ENCODE results near the gene KAT8. TPM values are rescaled to one million over a fixed set of nuclear protein-coding genes. Genes with fewer than 3 reads are reported as not detected.
"Not testable (repeated sequence)": the region's sequence is repeated elsewhere in the genome, so short reads cannot be mapped to it uniquely, and the experiment has no call there.

KAT8 gene
- total RNA-seq, 6 donors from 2014 or later: 73.9 to 144 (median 83.6) TPM

DNA sequence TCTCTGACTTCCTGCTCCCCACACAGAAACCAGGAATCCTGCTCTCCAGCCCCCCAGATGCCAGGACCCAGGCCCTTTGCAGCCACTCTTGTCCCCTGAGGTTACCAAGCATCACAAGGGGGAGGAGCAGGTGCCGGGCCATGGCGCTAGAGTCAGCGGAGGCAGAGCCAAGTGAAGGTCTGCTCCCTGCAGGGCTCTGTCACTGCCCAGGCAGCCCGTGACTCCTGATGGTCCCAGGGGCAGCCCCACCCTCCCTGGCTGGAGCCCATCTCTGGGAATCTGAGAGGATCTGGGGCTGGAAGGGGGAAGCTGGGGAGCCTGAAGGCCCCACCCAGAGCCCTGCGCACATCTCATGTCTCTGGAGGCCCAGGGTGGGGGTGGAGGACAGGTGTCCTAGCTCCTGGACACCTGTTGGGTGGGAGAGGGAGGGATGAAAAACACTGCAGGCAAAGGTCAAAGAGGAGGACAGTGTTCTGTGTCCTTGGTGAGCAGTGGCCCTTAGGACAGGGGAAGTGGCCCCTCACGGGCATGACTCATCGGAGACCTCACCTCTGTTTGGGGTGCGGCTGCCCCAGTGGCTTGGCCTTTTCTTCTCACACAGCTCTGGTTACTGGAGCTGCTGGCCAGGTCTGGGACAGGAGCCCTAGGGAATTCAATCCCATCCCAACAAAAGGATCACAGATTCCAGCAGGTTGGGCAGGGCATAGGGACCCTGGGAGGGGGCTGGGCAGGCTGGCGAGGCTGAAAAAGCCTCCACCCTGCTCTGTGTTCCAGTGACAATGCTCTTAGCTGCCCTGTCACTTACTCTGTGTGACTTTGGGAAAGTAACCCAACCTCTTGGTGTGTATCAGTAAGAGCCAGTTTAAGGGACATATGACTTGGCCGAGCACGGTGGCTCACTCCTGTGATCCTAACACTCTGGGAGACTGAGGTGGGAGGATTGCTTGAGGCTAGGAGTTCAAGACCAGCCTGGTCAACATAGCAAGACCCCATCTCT lies 32.7 kb downstream of the KAT8 start, which contains the start of gene PRSS36:
Gene PRSS36, minus strand, starts transcription at position 173 of the 997 bp plus-strand sequence. Its CDS starts 31 bp downstream, at position 142.
- DNase-seq (peak; percentile 29 to 60), ATAC-seq (ENCODE audit: low FRiP score in 2 of 2) (peak; percentile 16 to 32)
- Histone ChIP-seq H3K27me3 (no peaks in the 10 kb centered on the region), H3K4me1 (peaks cover 0 to 12% (median 2%) of the 10 kb centered on the region in 4 donors), H3K36me3 (no peaks in the 10 kb centered on the region), H3K4me3 (no peak within 1 kb of the TSS), H3K9me3 (no peaks in the 10 kb centered on the region), H3K27ac (peak within 1 kb of the TSS in 1 of 4 donors; percentile 69)
- 81 to 84% methylated on average over 10 of the region's 11 CpGs for WGBS, 2 donors
- TF ChIP-seq, protein P1, sequence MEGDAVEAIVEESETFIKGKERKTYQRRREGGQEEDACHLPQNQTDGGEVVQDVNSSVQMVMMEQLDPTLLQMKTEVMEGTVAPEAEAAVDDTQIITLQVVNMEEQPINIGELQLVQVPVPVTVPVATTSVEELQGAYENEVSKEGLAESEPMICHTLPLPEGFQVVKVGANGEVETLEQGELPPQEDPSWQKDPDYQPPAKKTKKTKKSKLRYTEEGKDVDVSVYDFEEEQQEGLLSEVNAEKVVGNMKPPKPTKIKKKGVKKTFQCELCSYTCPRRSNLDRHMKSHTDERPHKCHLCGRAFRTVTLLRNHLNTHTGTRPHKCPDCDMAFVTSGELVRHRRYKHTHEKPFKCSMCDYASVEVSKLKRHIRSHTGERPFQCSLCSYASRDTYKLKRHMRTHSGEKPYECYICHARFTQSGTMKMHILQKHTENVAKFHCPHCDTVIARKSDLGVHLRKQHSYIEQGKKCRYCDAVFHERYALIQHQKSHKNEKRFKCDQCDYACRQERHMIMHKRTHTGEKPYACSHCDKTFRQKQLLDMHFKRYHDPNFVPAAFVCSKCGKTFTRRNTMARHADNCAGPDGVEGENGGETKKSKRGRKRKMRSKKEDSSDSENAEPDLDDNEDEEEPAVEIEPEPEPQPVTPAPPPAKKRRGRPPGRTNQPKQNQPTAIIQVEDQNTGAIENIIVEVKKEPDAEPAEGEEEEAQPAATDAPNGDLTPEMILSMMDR (IDR thresholded peaks at IDR 0.05): no peak
- TF ChIP-seq POLR2A (IDR thresholded peaks at IDR 0.05) (no peak), EP300 (IDR thresholded peaks at IDR 0.05) (no peak), POLR2AphosphoS5 (IDR thresholded peaks at IDR 0.05) (no peak)

DNA sequence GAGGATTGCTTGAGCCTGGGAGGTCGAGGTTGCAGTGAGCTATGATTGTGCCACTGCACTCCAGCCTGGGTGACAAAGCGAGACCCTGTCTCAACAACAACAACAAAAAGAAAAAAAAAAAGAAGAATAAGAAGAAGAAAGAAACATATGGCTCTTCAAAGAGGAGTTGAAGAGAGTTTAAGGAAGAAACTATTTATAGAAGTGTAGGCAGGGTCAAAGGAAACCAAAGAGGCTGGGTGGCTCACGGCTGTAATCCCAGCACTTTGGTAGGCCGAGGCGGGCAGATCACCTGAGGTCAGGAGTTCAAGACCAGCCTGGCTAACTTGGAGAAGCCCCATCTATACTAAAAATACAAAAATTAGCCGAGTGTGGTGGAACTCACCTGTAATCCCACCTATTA lies 33.5 kb downstream of the KAT8 start:
- H3K27me3 ChIP-seq; H3K27ac ChIP-seq; H3K4me3 ChIP-seq; ATAC-seq (ENCODE audit: low FRiP score in 2 of 2); H3K36me3 ChIP-seq; DNase-seq; H3K9me3 ChIP-seq: not testable (repeated sequence)
- WGBS, 2 donors: 62 to 75% methylated on average over 6 of the region's 6 CpGs
- peaks cover 0 to 12% (median 2%) of the 10 kb centered on the region in 4 donors for H3K4me1 ChIP-seq

DNA sequence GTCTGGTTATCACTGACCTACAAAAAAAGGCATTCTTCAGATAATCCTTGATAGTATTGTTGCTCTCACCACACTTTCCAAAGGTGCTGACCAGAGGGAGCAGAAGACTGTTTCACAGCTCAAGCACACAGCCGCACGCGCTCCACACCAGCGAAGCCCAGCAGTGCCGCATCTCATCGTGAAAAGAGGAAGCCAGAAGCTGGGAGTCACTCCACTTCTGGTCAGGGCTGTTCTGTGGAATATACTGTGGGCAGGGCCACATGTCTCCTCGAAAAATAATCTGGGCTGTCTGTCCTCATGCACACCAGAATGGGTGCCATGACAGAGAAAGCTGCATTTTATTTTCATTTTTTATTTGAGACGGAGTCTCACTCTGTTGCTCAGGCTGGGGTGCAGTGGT lies 39.7 kb downstream of the KAT8 start:
- DNase-seq: peak in 1 of 2 donors; percentile 62
- no peaks in the 10 kb centered on the region for H3K36me3 ChIP-seq

DNA sequence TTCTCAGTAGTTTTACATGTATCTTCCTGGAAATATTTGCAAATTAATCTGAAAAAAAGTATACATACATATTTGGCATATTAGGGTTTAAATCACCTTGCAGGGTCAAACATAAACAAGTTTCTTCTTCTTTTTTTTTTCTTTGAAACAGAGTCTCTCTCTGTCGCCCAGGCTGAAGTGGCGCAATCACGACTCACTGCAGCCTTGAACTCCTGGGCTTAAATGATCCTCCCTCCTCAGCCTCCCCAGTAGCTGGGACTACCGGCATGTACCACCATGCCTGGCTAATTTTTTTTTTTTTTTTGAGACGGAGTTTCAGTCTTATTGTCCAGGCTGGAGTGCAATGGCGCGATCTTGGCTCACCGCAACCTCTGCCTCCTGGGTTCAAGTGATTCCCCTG lies 49.9 kb downstream of the KAT8 start:
- Histone ChIP-seq H3K9me3 (no peaks in the 10 kb centered on the region), H3K4me3 (no peak overlapping the region), H3K4me1 (peaks cover 0 to 5% (median 0%) of the 10 kb centered on the region in 4 donors), H3K36me3 (no peaks in the 10 kb centered on the region), H3K27ac (no peak overlapping the region), H3K27me3 (no peaks in the 10 kb centered on the region)
- TF ChIP-seq POLR2AphosphoS5 (IDR thresholded peaks at IDR 0.05): no peak
- TF ChIP-seq, protein P1 (IDR thresholded peaks at IDR 0.05): no peak
- TF ChIP-seq POLR2A (IDR thresholded peaks at IDR 0.05): no peak
- TF ChIP-seq EP300 (IDR thresholded peaks at IDR 0.05): no peak
- no peak for ATAC-seq (ENCODE audit: low FRiP score in 2 of 2)
- no peak for DNase-seq
- 83 to 86% methylated on average over 8 of the region's 8 CpGs for WGBS, 2 donors

More for the DNA sequence above, 39.7 kb downstream of the KAT8 start:
- Histone ChIP-seq H3K27ac (no peak overlapping the region), H3K4me1 (peaks cover 0 to 5% (median 1%) of the 10 kb centered on the region in 4 donors), H3K27me3 (no peaks in the 10 kb centered on the region), H3K9me3 (no peaks in the 10 kb centered on the region), H3K4me3 (no peak overlapping the region)
- WGBS, 2 donors: 28 to 31% methylated on average over 8 of the region's 8 CpGs
- ATAC-seq (ENCODE audit: low FRiP score in 2 of 2): peak; percentile 55 to 73
- TF ChIP-seq POLR2AphosphoS5 (IDR thresholded peaks at IDR 0.05): no peak
- no peak for TF ChIP-seq POLR2A (IDR thresholded peaks at IDR 0.05)
- TF ChIP-seq, protein P1 (IDR thresholded peaks at IDR 0.05): no peak
- no peak for TF ChIP-seq EP300 (IDR thresholded peaks at IDR 0.05)

DNA sequence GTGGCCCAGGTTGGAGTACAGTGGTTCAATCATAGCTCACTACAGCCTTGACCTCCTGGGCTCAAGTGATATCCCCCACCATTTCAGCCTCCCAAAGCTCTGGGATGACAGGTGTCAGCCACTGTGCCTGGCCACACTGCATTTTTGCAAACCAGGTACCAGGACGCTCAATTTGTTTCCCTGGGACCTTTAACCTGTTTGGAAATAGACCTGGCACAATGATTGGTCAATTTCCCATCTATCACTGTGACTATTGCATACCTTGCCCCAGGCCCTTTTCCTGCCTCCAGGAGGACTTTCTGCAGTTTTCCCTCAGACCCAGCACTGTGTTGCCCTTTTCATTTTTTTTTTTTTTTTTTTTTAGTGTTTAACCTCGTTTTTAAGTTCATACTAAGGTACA lies 51.4 kb downstream of the KAT8 start:
- Histone ChIP-seq H3K4me1 (peaks cover 0 to 5% (median 0%) of the 10 kb centered on the region in 4 donors), H3K4me3 (no peak overlapping the region), H3K27ac (no peak overlapping the region), H3K27me3 (no peaks in the 10 kb centered on the region), H3K36me3 (no peaks in the 10 kb centered on the region), H3K9me3 (no peaks in the 10 kb centered on the region)
- TF ChIP-seq POLR2A (IDR thresholded peaks at IDR 0.05) (no peak), EP300 (IDR thresholded peaks at IDR 0.05) (no peak), POLR2AphosphoS5 (IDR thresholded peaks at IDR 0.05) (no peak)
- TF ChIP-seq, protein P1 (IDR thresholded peaks at IDR 0.05): no peak
- no peak for ATAC-seq (ENCODE audit: low FRiP score in 2 of 2)
- DNase-seq: no peak
- 62 to 74% methylated on average over 2 of the region's 2 CpGs for WGBS, 2 donors

DNA sequence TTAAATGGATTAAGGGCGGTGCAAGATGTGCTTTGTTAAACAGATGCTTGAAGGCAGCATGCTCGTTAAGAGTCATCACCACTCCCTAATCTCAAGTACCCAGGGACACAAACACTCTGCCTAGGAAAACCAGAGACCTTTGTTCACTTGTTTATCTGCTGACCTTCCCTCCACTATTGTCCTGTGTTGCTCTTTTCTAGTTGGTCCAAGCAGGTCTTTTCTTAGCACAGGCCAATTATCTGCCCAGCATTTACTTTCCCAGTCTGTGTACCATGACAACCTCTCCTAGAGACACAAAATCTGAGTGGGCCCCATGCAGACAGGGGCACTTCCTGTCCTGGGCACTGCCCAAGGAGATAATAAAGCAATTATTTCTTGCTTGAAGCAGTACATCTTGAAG lies 52.6 kb downstream of the KAT8 start:
- DNase-seq; H3K27ac ChIP-seq; H3K9me3 ChIP-seq; H3K36me3 ChIP-seq; H3K27me3 ChIP-seq; H3K4me1 ChIP-seq; ATAC-seq (ENCODE audit: low FRiP score in 2 of 2); H3K4me3 ChIP-seq: not testable (repeated sequence)
- WGBS, 2 donors: 20% methylated on average over 1 of the region's 2 CpGs; no CpG with 5 or more reads in 1 of the 2 donors

Data from upper lobe of left lung (tissue), 6 donors.